Smooth muscle cell (in vitro differentiated cells): ENCODE measurements around the gene ASB4. TPM values are rescaled to one million over a fixed set of nuclear protein-coding genes. Genes with fewer than 3 reads are reported as not detected.

ENCODE experiments used
- DNase-seq: peaks from one replicate; lab custom pipeline; 2025; ENCODE audit not compliant: unreplicated experiment; lab: John Stamatoyannopoulos, UW
- H2AFZ ChIP-seq: fragments of 200-600 bp; sonication (generic); 2 replicates; pipeline ENCODE4 v1.6.0; 2016; ENCODE audit warnings: antibody characterized with exemption, low read depth, mild to moderate bottlenecking
- H3F3A ChIP-seq: fragments of 200-600 bp; sonication (generic); 2 replicates; pipeline ENCODE4 v1.6.0; 2017; ENCODE audit warnings: antibody characterized with exemption, low read depth
- H3K27ac ChIP-seq: fragments of 200-600 bp; sonication (generic); 2 replicates; pipeline ENCODE4 v1.5.1; 2016; ENCODE audit warnings: low read depth, mild to moderate bottlenecking
- H3K27me3 ChIP-seq: fragments of 200-600 bp; sonication (generic); 2 replicates; pipeline ENCODE4 v1.6.1; 2016; ENCODE audit warnings: low read depth, mild to moderate bottlenecking
- H3K36me3 ChIP-seq: fragments of 200-600 bp; sonication (generic); 2 replicates; pipeline ENCODE4 v1.5.1; 2016; ENCODE audit warnings: low read depth
- H3K4me1 ChIP-seq: fragments of 200-600 bp; sonication (generic); 2 replicates; pipeline ENCODE4 v1.5.1; 2016; ENCODE audit warnings: low read depth
- H3K4me2 ChIP-seq: fragments of 200-600 bp; sonication (generic); 2 replicates; pipeline ENCODE4 v1.6.0; 2016; ENCODE audit warnings: mild to moderate bottlenecking
- H3K4me3 ChIP-seq: fragments of 200-600 bp; sonication (generic); 2 replicates; pipeline ENCODE4 v1.5.1; 2016; ENCODE audit warnings: mild to moderate bottlenecking
- H3K79me2 ChIP-seq: fragments of 200-600 bp; sonication (generic); 2 replicates; pipeline ENCODE4 v1.6.0; 2016; ENCODE audit warnings: low read depth, mild to moderate bottlenecking
- H3K9ac ChIP-seq: fragments of 200-600 bp; sonication (generic); 2 replicates; pipeline ENCODE4 v1.6.0; 2016; ENCODE audit warnings: low read depth
- H3K9me3 ChIP-seq: fragments of 200-600 bp; sonication (generic); replicated peaks from 2 replicates; pipeline ENCODE4 v1.5.1; 2016; ENCODE audit warnings: low read depth
- H4K20me1 ChIP-seq: fragments of 200-600 bp; sonication (generic); 2 replicates; pipeline ENCODE4 v1.6.0; 2016; ENCODE audit warnings: low read depth
- WGBS: methylation state at CpG from one replicate; pipeline ENCODE4 v1.1.7; 2016; ENCODE audit warnings: low lambda C conversion rate; 5-methylcytosine and 5-hydroxymethylcytosine counted together
- polyA plus RNA-seq: library from polyadenylated mRNA; unstranded; fragments of >200 nt; fragmentation: Nextera tagmentation; extraction: Ambion mirVana; gene quantifications from 2 replicates; pipeline ENCODE4 v1.2.1, GENCODE V29; 2016
- total RNA-seq: library from RNA; depleted of rRNA; stranded (reverse); fragments of >200 nt; gene quantifications from 2 replicates; pipeline ENCODE4 v1.2.3, GENCODE V29; 2014
- TF ChIP-seq, protein P1 (sequence below): fragments of 200-600 bp; sonication (generic); IDR thresholded peaks from 2 replicates; pipeline ENCODE4 v1.5.1; 2017; ENCODE audit warnings: borderline replicate concordance, mild to moderate bottlenecking, antibody characterized with exemption; ENCODE audit not compliant: insufficient read depth, poor library complexity, severe bottlenecking

ASB4 gene
- total and polyA plus RNA-seq, 2 experiments from 2014 or later, result not detected

DNA sequence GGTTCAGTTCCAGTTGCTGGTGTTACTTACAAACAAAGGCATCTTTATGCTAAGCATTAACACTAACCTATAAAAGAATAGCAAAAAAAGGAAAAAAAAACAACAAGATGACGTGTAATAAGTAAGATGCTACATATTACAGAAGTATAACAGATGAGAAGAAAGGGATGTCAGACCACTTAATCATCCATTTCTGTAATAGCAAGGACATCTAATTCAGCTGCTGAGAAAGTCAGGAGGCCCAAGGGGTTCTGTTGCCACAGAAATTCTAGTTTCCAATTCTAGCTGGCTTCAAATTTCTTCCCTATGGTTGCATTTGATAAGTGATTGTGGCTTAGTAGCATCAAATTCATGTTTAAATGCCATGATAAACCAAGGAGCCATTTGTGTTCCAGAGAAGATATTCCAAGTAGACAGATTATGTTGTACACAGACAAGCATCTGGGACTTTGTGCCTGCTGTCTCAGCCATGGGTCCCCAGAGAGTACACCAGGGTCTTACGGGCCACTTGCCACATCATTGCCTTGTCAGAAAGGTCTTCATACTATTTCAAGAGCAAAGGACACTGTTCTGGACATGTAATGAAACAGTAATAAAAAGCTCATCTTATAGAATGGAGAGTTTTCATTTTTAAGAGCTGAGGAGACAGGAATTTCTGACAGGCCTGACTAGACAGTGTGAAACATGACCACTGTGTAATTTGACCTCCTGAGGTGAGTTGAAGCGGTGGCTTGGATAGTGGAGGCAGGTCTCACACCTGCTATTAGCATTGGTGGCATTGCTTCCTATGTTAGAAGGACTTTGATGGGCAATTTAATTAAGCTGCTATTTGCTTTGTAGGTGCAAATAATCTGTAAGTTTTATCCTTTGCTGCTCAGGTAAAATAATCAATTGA lies 4.2 kb upstream of the ASB4 start:
- Histone ChIP-seq H3K36me3 (no peaks in the 10 kb centered on the region), H3K9ac (no peak overlapping the region), H3K4me1 (peaks cover 6% of the 10 kb centered on the region), H3K79me2 (no peaks in the 10 kb centered on the region), H3K4me3 (no peak overlapping the region), H3F3A (no peaks in the 10 kb centered on the region), H4K20me1 (no peaks in the 10 kb centered on the region), H3K4me2 (no peak overlapping the region), H3K27me3 (no peaks in the 10 kb centered on the region), H3K9me3 (no peaks in the 10 kb centered on the region), H3K27ac (no peak overlapping the region), H2AFZ (peak overlapping the region; percentile 48)
- DNase-seq, result no peak
- TF ChIP-seq, protein P1, sequence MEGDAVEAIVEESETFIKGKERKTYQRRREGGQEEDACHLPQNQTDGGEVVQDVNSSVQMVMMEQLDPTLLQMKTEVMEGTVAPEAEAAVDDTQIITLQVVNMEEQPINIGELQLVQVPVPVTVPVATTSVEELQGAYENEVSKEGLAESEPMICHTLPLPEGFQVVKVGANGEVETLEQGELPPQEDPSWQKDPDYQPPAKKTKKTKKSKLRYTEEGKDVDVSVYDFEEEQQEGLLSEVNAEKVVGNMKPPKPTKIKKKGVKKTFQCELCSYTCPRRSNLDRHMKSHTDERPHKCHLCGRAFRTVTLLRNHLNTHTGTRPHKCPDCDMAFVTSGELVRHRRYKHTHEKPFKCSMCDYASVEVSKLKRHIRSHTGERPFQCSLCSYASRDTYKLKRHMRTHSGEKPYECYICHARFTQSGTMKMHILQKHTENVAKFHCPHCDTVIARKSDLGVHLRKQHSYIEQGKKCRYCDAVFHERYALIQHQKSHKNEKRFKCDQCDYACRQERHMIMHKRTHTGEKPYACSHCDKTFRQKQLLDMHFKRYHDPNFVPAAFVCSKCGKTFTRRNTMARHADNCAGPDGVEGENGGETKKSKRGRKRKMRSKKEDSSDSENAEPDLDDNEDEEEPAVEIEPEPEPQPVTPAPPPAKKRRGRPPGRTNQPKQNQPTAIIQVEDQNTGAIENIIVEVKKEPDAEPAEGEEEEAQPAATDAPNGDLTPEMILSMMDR, result no peak
- 64% methylated on average over 3 of the region's 3 CpGs for WGBS

DNA sequence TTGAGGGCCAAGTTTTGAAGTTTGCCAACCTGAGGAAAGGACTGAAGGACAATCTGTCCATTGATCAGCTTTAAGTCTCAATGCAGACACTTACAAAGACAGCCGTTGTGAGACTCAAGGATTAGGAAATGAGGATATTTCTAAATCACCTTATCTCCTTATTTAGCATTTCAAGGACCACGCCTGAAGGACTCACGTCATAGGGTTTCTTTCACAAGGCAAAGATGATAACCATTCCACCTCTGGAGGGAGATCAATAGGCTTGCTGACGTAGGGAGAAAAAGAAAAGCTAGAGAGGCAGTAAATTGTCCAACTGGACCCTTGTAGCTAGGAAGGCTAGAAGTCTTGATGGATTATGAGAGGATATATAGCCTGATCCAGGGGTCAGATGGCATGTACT lies 3.3 kb upstream of the ASB4 start:
- H2AFZ ChIP-seq, result no peak overlapping the region
- WGBS, result 73% methylated on average over 4 of the region's 4 CpGs
- DNase-seq, result no peak
- no peaks in the 10 kb centered on the region for H3K79me2 ChIP-seq
- no peak overlapping the region for H3K4me2 ChIP-seq
- H3K4me1 ChIP-seq, result peaks cover 3% of the 10 kb centered on the region
- H3K9ac ChIP-seq, result no peak overlapping the region
- no peak overlapping the region for H3K4me3 ChIP-seq
- no peaks in the 10 kb centered on the region for H4K20me1 ChIP-seq
- H3K9me3 ChIP-seq, result no peaks in the 10 kb centered on the region
- no peaks in the 10 kb centered on the region for H3K36me3 ChIP-seq
- TF ChIP-seq, protein P1, result no peak
- H3F3A ChIP-seq, result no peaks in the 10 kb centered on the region
- no peaks in the 10 kb centered on the region for H3K27me3 ChIP-seq
- H3K27ac ChIP-seq, result no peak overlapping the region

DNA sequence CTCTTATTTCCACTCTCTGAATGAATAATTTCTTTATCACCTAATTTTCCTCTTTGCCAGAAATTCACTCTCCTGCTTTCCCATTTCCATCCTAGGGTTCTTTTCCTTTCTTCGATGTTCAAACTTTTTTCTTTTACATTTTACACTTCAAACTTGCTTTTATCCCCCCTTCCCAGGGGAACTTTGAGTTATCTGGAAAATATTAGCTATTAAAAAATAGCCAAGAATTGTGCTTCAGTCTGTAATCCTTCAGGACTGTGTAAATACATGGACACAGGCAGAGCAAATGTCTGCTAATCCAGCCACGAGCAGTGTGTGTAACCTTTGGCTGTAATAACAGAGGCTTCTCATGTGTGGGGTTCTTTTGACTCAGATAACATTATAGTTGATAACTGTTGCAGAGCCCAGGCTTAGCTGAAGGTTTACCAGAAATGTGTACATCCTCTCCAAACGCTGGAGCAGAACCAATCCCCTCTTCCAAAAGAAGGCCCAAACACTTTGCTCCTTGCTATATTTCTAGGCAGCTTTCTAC lies 4.6 kb downstream of the ASB4 start:
- DNase-seq, result no peak
- no peak overlapping the region for H3K27ac ChIP-seq
- no peaks in the 10 kb centered on the region for H3K4me1 ChIP-seq
- WGBS, result 41% methylated on average over 3 of the region's 3 CpGs
- H3K9me3 ChIP-seq, result no peaks in the 10 kb centered on the region
- H3K4me2 ChIP-seq, result peak overlapping the region; percentile 8
- no peaks in the 10 kb centered on the region for H3K79me2 ChIP-seq
- H3F3A ChIP-seq, result no peaks in the 10 kb centered on the region
- no peak overlapping the region for H2AFZ ChIP-seq
- no peak overlapping the region for H3K9ac ChIP-seq
- no peaks in the 10 kb centered on the region for H4K20me1 ChIP-seq
- no peaks in the 10 kb centered on the region for H3K27me3 ChIP-seq
- TF ChIP-seq, protein P1, result no peak
- no peaks in the 10 kb centered on the region for H3K36me3 ChIP-seq
- H3K4me3 ChIP-seq, result no peak overlapping the region
